GM23338 (cell line): Measurements from ENCODE around the gene TOP2A. TPM values are rescaled to one million over a fixed set of nuclear protein-coding genes. Genes with fewer than 3 reads are reported as not detected.
A peak's percentile ranks its signal among the peaks of the same experiment; 100 is the strongest.

Experiments used
- ATAC-seq: fragments of 200-7000 bp; cut with Tn5 transposase; 3 replicates; pipeline ENCODE4 v1.9.1; 2020
- DNase-seq: peaks from one replicate; pipeline ENCODE4 v3.0.0-alpha.2; 2015; ENCODE audit warnings: low spot score
- H2AFZ ChIP-seq: fragments of 200-600 bp; sonication (generic); 2 replicates; pipeline ENCODE4 v1.8.0; 2016; ENCODE audit warnings: antibody characterized with exemption, mild to moderate bottlenecking, moderate library complexity
- H3F3A ChIP-seq: fragments of 200-600 bp; sonication (generic); replicated peaks from 2 replicates; pipeline ENCODE4 v1.8.0; 2017; ENCODE audit warnings: antibody characterized with exemption, mixed run types, low read depth
- H3K27ac ChIP-seq: fragments of 200-600 bp; sonication (generic); 2 replicates; pipeline ENCODE4 v1.6.1; 2016; ENCODE audit warnings: low read depth
- H3K27me3 ChIP-seq: fragments of 200-600 bp; sonication (generic); 2 replicates; pipeline ENCODE4 v1.8.0; 2016; ENCODE audit warnings: mild to moderate bottlenecking, mixed run types, moderate library complexity; ENCODE audit not compliant: insufficient read depth
- H3K36me3 ChIP-seq: fragments of 200-600 bp; sonication (generic); 2 replicates; pipeline ENCODE4 v1.8.0; 2016; ENCODE audit warnings: mild to moderate bottlenecking; ENCODE audit not compliant: insufficient read depth
- H3K4me1 ChIP-seq: fragments of 200-600 bp; sonication (generic); 2 replicates; pipeline ENCODE4 v1.8.0; 2016; ENCODE audit warnings: mild to moderate bottlenecking, moderate library complexity; ENCODE audit not compliant: insufficient read depth
- H3K4me2 ChIP-seq: fragments of 200-600 bp; sonication (generic); 2 replicates; pipeline ENCODE4 v1.7.1; 2017; ENCODE audit warnings: mixed run types
- H3K4me3 ChIP-seq: fragments of 200-600 bp; sonication (generic); 2 replicates; pipeline ENCODE4 v1.6.1; 2016; ENCODE audit warnings: mixed run types
- H3K79me2 ChIP-seq: fragments of 200-600 bp; sonication (generic); replicated peaks from 2 replicates; pipeline ENCODE4 v1.8.0; 2017; ENCODE audit warnings: mild to moderate bottlenecking; ENCODE audit not compliant: insufficient read depth
- H3K9me2 ChIP-seq: fragments of 200-600 bp; sonication (generic); 2 replicates; pipeline ENCODE4 v1.8.0; 2017; ENCODE audit not compliant: insufficient read depth
- H4K20me1 ChIP-seq: fragments of 200-600 bp; sonication (generic); replicated peaks from 2 replicates; pipeline ENCODE4 v1.8.0; 2017; ENCODE audit warnings: mild to moderate bottlenecking; ENCODE audit not compliant: insufficient read depth
- H3K27ac Mint-ChIP-seq: 2 replicates; pipeline ENCODE4 v1.8.0; 2020; ENCODE audit warnings: inconsistent platforms, mild to moderate bottlenecking, moderate library complexity, mixed read lengths
- H3K27me3 Mint-ChIP-seq: 3 replicates; pipeline ENCODE4 v1.8.0; 2022; ENCODE audit warnings: low read depth, mild to moderate bottlenecking, moderate library complexity, mixed read lengths, inconsistent platforms; ENCODE audit not compliant: insufficient read depth, poor library complexity
- H3K36me3 Mint-ChIP-seq: 3 replicates; pipeline ENCODE4 v1.8.0; 2021; ENCODE audit warnings: low read depth, mild to moderate bottlenecking, inconsistent platforms, moderate library complexity, mixed read lengths
- H3K4me1 Mint-ChIP-seq: 3 replicates; pipeline ENCODE4 v1.8.0; 2020; ENCODE audit warnings: mild to moderate bottlenecking, inconsistent platforms, mixed read lengths
- H3K4me3 Mint-ChIP-seq: 3 replicates; pipeline ENCODE4 v1.8.0; 2021; ENCODE audit warnings: moderate library complexity, mild to moderate bottlenecking, inconsistent platforms, mixed read lengths
- H3K9me3 Mint-ChIP-seq: 3 replicates; pipeline ENCODE4 v1.8.0; 2020; ENCODE audit warnings: moderate library complexity, mild to moderate bottlenecking, inconsistent platforms, mixed read lengths
- CREB1 ChIP-seq: fragments of 250-450 bp; sonication (Bioruptor Pico); IDR thresholded peaks from 2 replicates; pipeline ENCODE4 v1.5.0; 2020; ENCODE audit warnings: low read depth, mild to moderate bottlenecking, moderate library complexity
- EZH2 ChIP-seq: fragments of 200-600 bp; sonication (generic); IDR thresholded peaks from one replicate; pipeline ENCODE4 v1.8.0; 2017; ENCODE audit warnings: antibody characterized with exemption, mild to moderate bottlenecking, low read depth; ENCODE audit not compliant: unreplicated experiment
- NANOG ChIP-seq: IDR thresholded peaks from 2 replicates; pipeline ENCODE4 v1.6.1; 2016; ENCODE audit warnings: antibody characterized with exemption, borderline replicate concordance
- POLR2AphosphoS5 ChIP-seq: IDR thresholded peaks from 2 replicates; pipeline ENCODE4 v1.6.1; 2016; ENCODE audit warnings: antibody characterized with exemption, low read depth
- STAT1 ChIP-seq: IDR thresholded peaks from one replicate; pipeline ENCODE4 v1.6.1; 2016; ENCODE audit warnings: antibody characterized with exemption; ENCODE audit not compliant: unreplicated experiment
- polyA plus RNA-seq: library from polyadenylated mRNA; unstranded; fragments of >200 nt; fragmentation: Nextera tagmentation; extraction: Ambion mirVana; gene quantifications from 2 replicates; pipeline ENCODE4 v1.2.1, GENCODE V29; 2016
- total RNA-seq: library from RNA; depleted of rRNA; stranded (reverse); fragments of >200 nt; shearing (Covaris generic); gene quantifications from 2 replicates; pipeline ENCODE4 v1.2.3, GENCODE V29; 2014
- TF ChIP-seq, protein P1 (sequence below): IDR thresholded peaks from 2 replicates; pipeline ENCODE4 v1.6.1; 2016; ENCODE audit warnings: antibody characterized with exemption
- TF ChIP-seq, protein P2 (sequence below): fragments of 250-450 bp; sonication (Bioruptor Pico); IDR thresholded peaks from 2 replicates; pipeline ENCODE4 v1.5.0; 2020; ENCODE audit warnings: mild to moderate bottlenecking, moderate library complexity

The TOP2A gene
- total and polyA plus RNA-seq, 2 experiments from 2014 or later = 263 to 442 TPM

GRCh38 chr17:40466298-40466971 is 48.7 kb upstream of the TOP2A start:
- Histone ChIP-seq H4K20me1 (no peaks in the 10 kb centered on the region), H3K79me2 (no peaks in the 10 kb centered on the region), H3K9me2 (no peaks in the 10 kb centered on the region), H3K4me3 (no peak overlapping the region), H2AFZ (no peak overlapping the region), H3K4me1 (peaks cover 34% of the 10 kb centered on the region), H3K27ac (no peak overlapping the region), H3K4me2 (no peak overlapping the region), H3K36me3 (no peaks in the 10 kb centered on the region), H3K27me3 (no peaks in the 10 kb centered on the region), H3F3A (0 out of 2 replicates have a peak, but pooled peaks cover 6% of the 10 kb centered on the region)
- peaks cover 42% of the 10 kb centered on the region for H3K4me1 Mint-ChIP-seq
- H3K27me3 Mint-ChIP-seq = peaks cover 34% of the 10 kb centered on the region
- no peak for DNase-seq
- no peak overlapping the region for H3K4me3 Mint-ChIP-seq
- peaks cover 4% of the 10 kb centered on the region for H3K36me3 Mint-ChIP-seq
- peaks cover 7% of the 10 kb centered on the region; the same call in 2 of the 3 replicates for H3K9me3 Mint-ChIP-seq
- TF ChIP-seq, protein P1, sequence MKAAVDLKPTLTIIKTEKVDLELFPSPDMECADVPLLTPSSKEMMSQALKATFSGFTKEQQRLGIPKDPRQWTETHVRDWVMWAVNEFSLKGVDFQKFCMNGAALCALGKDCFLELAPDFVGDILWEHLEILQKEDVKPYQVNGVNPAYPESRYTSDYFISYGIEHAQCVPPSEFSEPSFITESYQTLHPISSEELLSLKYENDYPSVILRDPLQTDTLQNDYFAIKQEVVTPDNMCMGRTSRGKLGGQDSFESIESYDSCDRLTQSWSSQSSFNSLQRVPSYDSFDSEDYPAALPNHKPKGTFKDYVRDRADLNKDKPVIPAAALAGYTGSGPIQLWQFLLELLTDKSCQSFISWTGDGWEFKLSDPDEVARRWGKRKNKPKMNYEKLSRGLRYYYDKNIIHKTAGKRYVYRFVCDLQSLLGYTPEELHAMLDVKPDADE = no peak
- TF ChIP-seq CREB1 (no peak), EZH2 (no peak), POLR2AphosphoS5 (no peak), STAT1 (no peak), NANOG (no peak)
- TF ChIP-seq, protein P2, sequence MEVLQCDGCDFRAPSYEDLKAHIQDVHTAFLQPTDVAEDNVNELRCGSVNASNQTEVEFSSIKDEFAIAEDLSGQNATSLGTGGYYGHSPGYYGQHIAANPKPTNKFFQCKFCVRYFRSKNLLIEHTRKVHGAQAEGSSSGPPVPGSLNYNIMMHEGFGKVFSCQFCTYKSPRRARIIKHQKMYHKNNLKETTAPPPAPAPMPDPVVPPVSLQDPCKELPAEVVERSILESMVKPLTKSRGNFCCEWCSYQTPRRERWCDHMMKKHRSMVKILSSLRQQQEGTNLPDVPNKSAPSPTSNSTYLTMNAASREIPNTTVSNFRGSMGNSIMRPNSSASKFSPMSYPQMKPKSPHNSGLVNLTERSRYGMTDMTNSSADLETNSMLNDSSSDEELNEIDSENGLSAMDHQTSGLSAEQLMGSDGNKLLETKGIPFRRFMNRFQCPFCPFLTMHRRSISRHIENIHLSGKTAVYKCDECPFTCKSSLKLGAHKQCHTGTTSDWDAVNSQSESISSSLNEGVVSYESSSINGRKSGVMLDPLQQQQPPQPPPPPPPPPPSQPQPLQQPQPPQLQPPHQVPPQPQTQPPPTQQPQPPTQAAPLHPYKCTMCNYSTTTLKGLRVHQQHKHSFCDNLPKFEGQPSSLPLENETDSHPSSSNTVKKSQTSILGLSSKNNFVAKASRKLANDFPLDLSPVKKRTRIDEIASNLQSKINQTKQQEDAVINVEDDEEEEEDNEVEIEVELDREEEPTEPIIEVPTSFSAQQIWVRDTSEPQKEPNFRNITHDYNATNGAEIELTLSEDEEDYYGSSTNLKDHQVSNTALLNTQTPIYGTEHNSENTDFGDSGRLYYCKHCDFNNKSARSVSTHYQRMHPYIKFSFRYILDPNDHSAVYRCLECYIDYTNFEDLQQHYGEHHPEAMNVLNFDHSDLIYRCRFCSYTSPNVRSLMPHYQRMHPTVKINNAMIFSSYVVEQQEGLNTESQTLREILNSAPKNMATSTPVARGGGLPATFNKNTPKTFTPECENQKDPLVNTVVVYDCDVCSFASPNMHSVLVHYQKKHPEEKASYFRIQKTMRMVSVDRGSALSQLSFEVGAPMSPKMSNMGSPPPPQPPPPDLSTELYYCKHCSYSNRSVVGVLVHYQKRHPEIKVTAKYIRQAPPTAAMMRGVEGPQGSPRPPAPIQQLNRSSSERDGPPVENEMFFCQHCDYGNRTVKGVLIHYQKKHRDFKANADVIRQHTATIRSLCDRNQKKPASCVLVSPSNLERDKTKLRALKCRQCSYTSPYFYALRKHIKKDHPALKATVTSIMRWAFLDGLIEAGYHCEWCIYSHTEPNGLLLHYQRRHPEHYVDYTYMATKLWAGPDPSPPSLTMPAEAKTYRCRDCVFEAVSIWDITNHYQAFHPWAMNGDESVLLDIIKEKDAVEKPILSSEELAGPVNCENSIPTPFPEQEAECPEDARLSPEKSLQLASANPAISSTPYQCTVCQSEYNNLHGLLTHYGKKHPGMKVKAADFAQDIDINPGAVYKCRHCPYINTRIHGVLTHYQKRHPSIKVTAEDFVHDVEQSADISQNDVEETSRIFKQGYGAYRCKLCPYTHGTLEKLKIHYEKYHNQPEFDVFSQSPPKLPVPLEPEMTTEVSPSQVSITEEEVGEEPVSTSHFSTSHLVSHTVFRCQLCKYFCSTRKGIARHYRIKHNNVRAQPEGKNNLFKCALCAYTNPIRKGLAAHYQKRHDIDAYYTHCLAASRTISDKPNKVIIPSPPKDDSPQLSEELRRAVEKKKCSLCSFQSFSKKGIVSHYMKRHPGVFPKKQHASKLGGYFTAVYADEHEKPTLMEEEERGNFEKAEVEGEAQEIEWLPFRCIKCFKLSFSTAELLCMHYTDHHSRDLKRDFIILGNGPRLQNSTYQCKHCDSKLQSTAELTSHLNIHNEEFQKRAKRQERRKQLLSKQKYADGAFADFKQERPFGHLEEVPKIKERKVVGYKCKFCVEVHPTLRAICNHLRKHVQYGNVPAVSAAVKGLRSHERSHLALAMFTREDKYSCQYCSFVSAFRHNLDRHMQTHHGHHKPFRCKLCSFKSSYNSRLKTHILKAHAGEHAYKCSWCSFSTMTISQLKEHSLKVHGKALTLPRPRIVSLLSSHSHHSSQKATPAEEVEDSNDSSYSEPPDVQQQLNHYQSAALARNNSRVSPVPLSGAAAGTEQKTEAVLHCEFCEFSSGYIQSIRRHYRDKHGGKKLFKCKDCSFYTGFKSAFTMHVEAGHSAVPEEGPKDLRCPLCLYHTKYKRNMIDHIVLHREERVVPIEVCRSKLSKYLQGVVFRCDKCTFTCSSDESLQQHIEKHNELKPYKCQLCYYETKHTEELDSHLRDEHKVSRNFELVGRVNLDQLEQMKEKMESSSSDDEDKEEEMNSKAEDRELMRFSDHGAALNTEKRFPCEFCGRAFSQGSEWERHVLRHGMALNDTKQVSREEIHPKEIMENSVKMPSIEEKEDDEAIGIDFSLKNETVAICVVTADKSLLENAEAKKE (CRISPR knock-in tag) = no peak
- no peak for ATAC-seq
- peak overlapping the region; percentile 58; the same call in 1 of the 2 replicates for H3K27ac Mint-ChIP-seq
